Hypothalamus (tissue), 51 donors: ENCODE results near the gene TAS1R2.
A peak's percentile ranks its signal among the peaks of the same experiment; 100 is the strongest.
"Not testable (repeated sequence)": the region's sequence is repeated elsewhere in the genome, so short reads cannot be mapped to it uniquely, and the experiment has no call there.

ENCODE experiments used
- DNase-seq, 51 donors: peaks; one replicate each; lab custom pipeline; 2025; lab: John Stamatoyannopoulos, UW

Gene TAS1R2

GRCh38 chr1:18870595-18870865, 11.1 kb upstream of the TAS1R2 start:
- not testable (repeated sequence) for DNase-seq

GRCh38 chr1:18869847-18870594, 10.6 kb upstream of the TAS1R2 start:
- no peak for DNase-seq

- DNase-seq = peak in 7 of 51 donors; percentile 4 to 37 (median 15)
These were observed 9.5 kb upstream of the TAS1R2 start for GRCh38 chr1:18868801-18869424.

GRCh38 chr1:18868354-18868753, 8.9 kb upstream of the TAS1R2 start:
- DNase-seq = no peak

- DNase-seq = no peak
These were observed 7.4 kb upstream of the TAS1R2 start for GRCh38 chr1:18866846-18867245.

- no peak for DNase-seq
These were observed 6.9 kb upstream of the TAS1R2 start for GRCh38 chr1:18866314-18866713.

GRCh38 chr1:18865176-18865575, 5.7 kb upstream of the TAS1R2 start:
- DNase-seq = no peak

GRCh38 chr1:18861590-18861989, 2.1 kb upstream of the TAS1R2 start:
- no peak for DNase-seq

GRCh38 chr1:18861082-18861481, 1.6 kb upstream of the TAS1R2 start:
- DNase-seq = no peak

- no peak for DNase-seq
These were observed 1.3 kb downstream of the TAS1R2 start for GRCh38 chr1:18858070-18858688.

GRCh38 chr1:18856435-18856834, 3.0 kb downstream of the TAS1R2 start:
- DNase-seq = no peak

GRCh38 chr1:18855573-18855972, 3.9 kb downstream of the TAS1R2 start:
- no peak for DNase-seq

GRCh38 chr1:18854331-18855025, 5.0 kb downstream of the TAS1R2 start:
- no peak for DNase-seq

- no peak for DNase-seq
These were observed 7.0 kb downstream of the TAS1R2 start for GRCh38 chr1:18852501-18852900.

- no peak for DNase-seq
These were observed 10.2 kb downstream of the TAS1R2 start for GRCh38 chr1:18849261-18849711.

- DNase-seq = not testable (repeated sequence)
These were observed 11.7 kb downstream of the TAS1R2 start for GRCh38 chr1:18847723-18848122.

GRCh38 chr1:18840145-18840544, 19.3 kb downstream of the TAS1R2 start:
- no peak for DNase-seq

- DNase-seq = no peak
These were observed 22.8 kb downstream of the TAS1R2 start for GRCh38 chr1:18836654-18837053.

- not testable (repeated sequence) for DNase-seq
These were observed 27.1 kb downstream of the TAS1R2 start for GRCh38 chr1:18832319-18832718.

- DNase-seq = no peak
These were observed 27.8 kb downstream of the TAS1R2 start for GRCh38 chr1:18831656-18832055.

- DNase-seq = no peak
These were observed 28.9 kb downstream of the TAS1R2 start for GRCh38 chr1:18830596-18830995.

GRCh38 chr1:18829671-18830070, 29.8 kb downstream of the TAS1R2 start:
- DNase-seq = no peak
